ENCODE results near the gene PROCA1. TPM values are rescaled to one million over a fixed set of nuclear protein-coding genes. Genes with fewer than 3 reads are reported as not detected.

Gene PROCA1
- total and polyA plus RNA-seq, 5 donors: 1.3 to 3.3 (median 2.3) TPM

- Histone ChIP-seq H3K27ac (ENCODE audit: low read length) (no peak overlapping the region), H3K27me3 (ENCODE audit: control insufficient read depth, insufficient read depth) (no peaks in the 10 kb centered on the region), H3K9me3 (ENCODE audit: control insufficient read depth, low read length) (no peaks in the 10 kb centered on the region), H3K4me3 (ENCODE audit: low read length) (no peak overlapping the region), H3K4me1 (ENCODE audit: control insufficient read depth, insufficient read depth, low read length) (peaks cover 5% of the 10 kb centered on the region)
- 90% methylated on average over 2 of the region's 2 CpGs for WGBS
- no peak for DNase-seq
- ATAC-seq: no peak
- intact Hi-C loops (cut with DNase I): no loop called here
Measured at GRCh38 chr17:28715217-28715616, 3.5 kb upstream of the PROCA1 start.

GRCh38 chr17:28714281-28714680, 2.6 kb upstream of the PROCA1 start:
- intact Hi-C loops (cut with DNase I): no loop called here
- 88% methylated on average over 3 of the region's 3 CpGs for WGBS

GRCh38 chr17:28712705-28713415, 1.2 kb upstream of the PROCA1 start:
- no peak overlapping the region for H3K27ac ChIP-seq (ENCODE audit: low read length)
- no peaks in the 10 kb centered on the region for H3K27me3 ChIP-seq (ENCODE audit: control insufficient read depth, insufficient read depth)
- no peaks in the 10 kb centered on the region for H3K9me3 ChIP-seq (ENCODE audit: control insufficient read depth, low read length)
- 71% methylated on average over 7 of the region's 7 CpGs for WGBS
- peaks cover 8% of the 10 kb centered on the region for H3K4me1 ChIP-seq (ENCODE audit: control insufficient read depth, insufficient read depth, low read length)
- DNase-seq (peak in 1 of 3 donors; percentile 38), ATAC-seq (no peak)
- intact Hi-C loops (cut with DNase I): no loop called here
- no peak overlapping the region for H3K4me3 ChIP-seq (ENCODE audit: low read length)

More at GRCh38 chr17:28714281-28714680, 2.6 kb upstream of the PROCA1 start:
- H3K27me3 ChIP-seq (ENCODE audit: control insufficient read depth, insufficient read depth): no peaks in the 10 kb centered on the region
- ATAC-seq (no peak), DNase-seq (peak in 2 of 3 donors; percentile 21 to 61)
- no peak overlapping the region for H3K27ac ChIP-seq (ENCODE audit: low read length)
- no peaks in the 10 kb centered on the region for H3K9me3 ChIP-seq (ENCODE audit: control insufficient read depth, low read length)
- H3K4me1 ChIP-seq (ENCODE audit: control insufficient read depth, insufficient read depth, low read length): peaks cover 8% of the 10 kb centered on the region
- H3K4me3 ChIP-seq (ENCODE audit: low read length): no peak overlapping the region

GRCh38 chr17:28712032-28712704, 480 bp upstream of the PROCA1 start:
- DNase-seq (peak; percentile 63 to 85 (median 85)), ATAC-seq (peak; percentile 4 to 23)
- intact Hi-C loops (cut with DNase I): no loop called here
- Histone ChIP-seq H3K4me1 (ENCODE audit: control insufficient read depth, insufficient read depth, low read length) (peaks cover 8% of the 10 kb centered on the region), H3K4me3 (ENCODE audit: low read length) (peak overlapping the region; percentile 37), H3K9me3 (ENCODE audit: control insufficient read depth, low read length) (no peaks in the 10 kb centered on the region), H3K27ac (ENCODE audit: low read length) (peak overlapping the region; percentile 57), H3K27me3 (ENCODE audit: control insufficient read depth, insufficient read depth) (no peaks in the 10 kb centered on the region)
- 26% methylated on average over 34 of the region's 34 CpGs for WGBS

- Histone ChIP-seq H3K27me3 (ENCODE audit: control insufficient read depth, insufficient read depth) (no peaks in the 10 kb centered on the region), H3K27ac (ENCODE audit: low read length) (peak overlapping the region; percentile 94), H3K4me1 (ENCODE audit: control insufficient read depth, insufficient read depth, low read length) (peaks cover 8% of the 10 kb centered on the region), H3K4me3 (ENCODE audit: low read length) (peak overlapping the region; percentile 37), H3K9me3 (ENCODE audit: control insufficient read depth, low read length) (no peaks in the 10 kb centered on the region)
- intact Hi-C loops (cut with DNase I): no loop called here
- ATAC-seq (peak; percentile 94 to 97), DNase-seq (peak; percentile 91 to 96 (median 96))
- 2% methylated on average over 73 of the region's 74 CpGs for WGBS
Measured at GRCh38 chr17:28710861-28711722, 596 bp downstream of the PROCA1 start.

GRCh38 chr17:28707339-28707720, 4.4 kb downstream of the PROCA1 start:
- DNase-seq (no peak), ATAC-seq (no peak)
- WGBS: 70% methylated on average over 2 of the region's 2 CpGs
- no peak overlapping the region for H3K27ac ChIP-seq (ENCODE audit: low read length)
- no peaks in the 10 kb centered on the region for H3K27me3 ChIP-seq (ENCODE audit: control insufficient read depth, insufficient read depth)
- intact Hi-C loops (cut with DNase I): no loop called here
- H3K9me3 ChIP-seq (ENCODE audit: control insufficient read depth, low read length): no peaks in the 10 kb centered on the region
- no peak overlapping the region for H3K4me3 ChIP-seq (ENCODE audit: low read length)
- peaks cover 5% of the 10 kb centered on the region for H3K4me1 ChIP-seq (ENCODE audit: control insufficient read depth, insufficient read depth, low read length)

GRCh38 chr17:28706471-28707338, 5.0 kb downstream of the PROCA1 start:
- no peaks in the 10 kb centered on the region for H3K9me3 ChIP-seq (ENCODE audit: control insufficient read depth, low read length)
- no peak overlapping the region for H3K4me3 ChIP-seq (ENCODE audit: low read length)
- no peak overlapping the region for H3K27ac ChIP-seq (ENCODE audit: low read length)
- DNase-seq: peak in 1 of 3 donors; percentile 35
- intact Hi-C loops (cut with DNase I): no loop called here
- ATAC-seq: no peak
- WGBS: 68% methylated on average over 7 of the region's 7 CpGs
- H3K27me3 ChIP-seq (ENCODE audit: control insufficient read depth, insufficient read depth): no peaks in the 10 kb centered on the region
- H3K4me1 ChIP-seq (ENCODE audit: control insufficient read depth, insufficient read depth, low read length): peaks cover 3% of the 10 kb centered on the region

- 72% methylated on average over 10 of the region's 10 CpGs for WGBS
- DNase-seq: peak in 1 of 3 donors; percentile 34
- no peak for ATAC-seq
Measured at GRCh38 chr17:28705728-28706334, 5.9 kb downstream of the PROCA1 start.

GRCh38 chr17:28705074-28705659, 6.5 kb downstream of the PROCA1 start:
- intact Hi-C loops (cut with DNase I): no loop called here
- DNase-seq: no peak
- H3K4me1 ChIP-seq (ENCODE audit: control insufficient read depth, insufficient read depth, low read length): peaks cover 3% of the 10 kb centered on the region
- no peaks in the 10 kb centered on the region for H3K9me3 ChIP-seq (ENCODE audit: control insufficient read depth, low read length)
- H3K4me3 ChIP-seq (ENCODE audit: low read length): no peak overlapping the region
- WGBS: 72% methylated on average over 5 of the region's 5 CpGs
- no peak for ATAC-seq
- no peaks in the 10 kb centered on the region for H3K27me3 ChIP-seq (ENCODE audit: control insufficient read depth, insufficient read depth)
- no peak overlapping the region for H3K27ac ChIP-seq (ENCODE audit: low read length)

More at GRCh38 chr17:28705728-28706334, 5.9 kb downstream of the PROCA1 start:
- H3K4me3 ChIP-seq (ENCODE audit: low read length): no peak overlapping the region
- intact Hi-C loops (cut with DNase I): no loop called here
- H3K9me3 ChIP-seq (ENCODE audit: control insufficient read depth, low read length): no peaks in the 10 kb centered on the region
- H3K27ac ChIP-seq (ENCODE audit: low read length): no peak overlapping the region
- peaks cover 3% of the 10 kb centered on the region for H3K4me1 ChIP-seq (ENCODE audit: control insufficient read depth, insufficient read depth, low read length)
- H3K27me3 ChIP-seq (ENCODE audit: control insufficient read depth, insufficient read depth): no peaks in the 10 kb centered on the region

All from right cardiac atrium (tissue), 5 donors.